ENCODE data around the gene PFKP.

PFKP gene

DNA sequence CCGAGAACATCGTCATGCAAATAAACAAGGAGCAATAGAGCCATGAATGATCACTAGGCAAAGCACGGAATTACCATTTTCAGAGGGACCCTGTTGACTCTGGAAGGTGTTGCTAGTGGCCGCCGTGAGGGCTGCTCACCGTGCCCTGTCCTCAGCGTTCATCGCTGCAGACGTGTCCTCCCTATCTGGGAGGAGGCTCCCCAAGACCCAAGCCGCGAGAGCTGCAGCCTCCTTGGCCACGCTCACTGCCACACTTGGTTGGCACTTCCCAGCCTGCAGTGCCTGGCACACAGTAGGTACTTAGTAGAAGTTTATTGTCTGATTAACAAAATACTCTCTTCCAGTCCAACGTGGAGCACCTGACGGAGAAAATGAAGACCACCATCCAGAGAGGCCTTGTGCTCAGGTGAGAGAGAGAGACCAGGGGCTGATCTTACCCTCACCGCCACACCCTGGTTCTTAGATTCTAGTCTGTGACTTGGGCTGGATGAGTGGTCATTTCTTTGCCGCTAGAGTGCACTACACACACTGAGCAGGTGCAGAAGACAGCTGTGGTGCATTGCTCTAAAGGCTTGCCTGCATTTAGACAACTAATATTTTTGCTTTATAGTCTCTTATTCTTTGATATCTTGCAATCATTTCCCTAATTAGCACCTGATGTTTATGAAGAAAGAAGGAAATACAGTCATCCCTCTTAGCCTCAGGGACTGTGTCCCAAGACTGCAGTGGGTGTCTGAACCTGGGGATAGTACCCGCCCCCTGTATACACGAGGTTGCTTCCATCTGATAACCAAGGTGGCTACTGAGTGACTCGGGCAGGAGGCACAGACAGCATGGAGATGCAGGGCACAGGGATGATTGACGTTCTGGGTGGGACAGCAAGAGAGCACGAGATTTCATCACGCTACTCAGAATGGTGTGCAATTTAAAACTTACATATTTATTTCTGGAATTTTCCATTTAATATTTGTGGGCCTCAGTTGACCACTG is 65.0 kb downstream of the PFKP start:
- TF ChIP-seq, protein P1, sequence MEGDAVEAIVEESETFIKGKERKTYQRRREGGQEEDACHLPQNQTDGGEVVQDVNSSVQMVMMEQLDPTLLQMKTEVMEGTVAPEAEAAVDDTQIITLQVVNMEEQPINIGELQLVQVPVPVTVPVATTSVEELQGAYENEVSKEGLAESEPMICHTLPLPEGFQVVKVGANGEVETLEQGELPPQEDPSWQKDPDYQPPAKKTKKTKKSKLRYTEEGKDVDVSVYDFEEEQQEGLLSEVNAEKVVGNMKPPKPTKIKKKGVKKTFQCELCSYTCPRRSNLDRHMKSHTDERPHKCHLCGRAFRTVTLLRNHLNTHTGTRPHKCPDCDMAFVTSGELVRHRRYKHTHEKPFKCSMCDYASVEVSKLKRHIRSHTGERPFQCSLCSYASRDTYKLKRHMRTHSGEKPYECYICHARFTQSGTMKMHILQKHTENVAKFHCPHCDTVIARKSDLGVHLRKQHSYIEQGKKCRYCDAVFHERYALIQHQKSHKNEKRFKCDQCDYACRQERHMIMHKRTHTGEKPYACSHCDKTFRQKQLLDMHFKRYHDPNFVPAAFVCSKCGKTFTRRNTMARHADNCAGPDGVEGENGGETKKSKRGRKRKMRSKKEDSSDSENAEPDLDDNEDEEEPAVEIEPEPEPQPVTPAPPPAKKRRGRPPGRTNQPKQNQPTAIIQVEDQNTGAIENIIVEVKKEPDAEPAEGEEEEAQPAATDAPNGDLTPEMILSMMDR (IDR thresholded peaks at IDR 0.05; ENCODE audit: low read depth, low read length): no peak
- Histone ChIP-seq H3K9me3 (no peaks in the 10 kb centered on the region), H3K4me1 (no peaks in the 10 kb centered on the region; the same call in 1 of the 2 replicates), H3K4me3 (ENCODE audit: low read depth, low read length) (no peak overlapping the region), H3K27me3 (no peaks in the 10 kb centered on the region), H3K36me3 (peaks cover 10% of the 10 kb centered on the region; the same call in 1 of the 2 replicates)
- no peak for DNase-seq

DNA sequence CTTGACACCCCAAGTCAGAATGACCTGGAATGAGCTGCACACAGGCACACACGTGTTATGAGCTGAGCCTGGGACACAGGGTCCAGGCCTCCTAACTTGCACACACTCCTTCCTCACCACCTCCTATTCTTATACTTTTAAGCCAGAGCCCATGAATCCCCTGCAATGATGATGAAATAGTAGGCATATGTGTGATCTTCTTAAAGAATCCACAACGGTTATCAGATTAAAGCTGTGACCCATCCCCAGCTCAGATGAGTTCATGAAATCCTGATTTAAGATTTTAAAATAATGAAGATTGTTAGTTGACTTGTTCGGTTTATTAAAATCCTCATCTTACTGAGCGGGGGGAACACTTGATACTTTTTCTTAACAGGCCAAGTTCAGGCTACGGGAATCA is 66.6 kb downstream of the PFKP start:
- TF ChIP-seq, protein P1 (IDR thresholded peaks at IDR 0.05; ENCODE audit: low read depth, low read length): no peak
- Histone ChIP-seq H3K27me3 (no peaks in the 10 kb centered on the region), H3K4me1 (no peaks in the 10 kb centered on the region), H3K36me3 (peaks cover 23% of the 10 kb centered on the region), H3K4me3 (ENCODE audit: low read depth, low read length) (no peak overlapping the region), H3K9me3 (no peaks in the 10 kb centered on the region)
- DNase-seq: no peak

DNA sequence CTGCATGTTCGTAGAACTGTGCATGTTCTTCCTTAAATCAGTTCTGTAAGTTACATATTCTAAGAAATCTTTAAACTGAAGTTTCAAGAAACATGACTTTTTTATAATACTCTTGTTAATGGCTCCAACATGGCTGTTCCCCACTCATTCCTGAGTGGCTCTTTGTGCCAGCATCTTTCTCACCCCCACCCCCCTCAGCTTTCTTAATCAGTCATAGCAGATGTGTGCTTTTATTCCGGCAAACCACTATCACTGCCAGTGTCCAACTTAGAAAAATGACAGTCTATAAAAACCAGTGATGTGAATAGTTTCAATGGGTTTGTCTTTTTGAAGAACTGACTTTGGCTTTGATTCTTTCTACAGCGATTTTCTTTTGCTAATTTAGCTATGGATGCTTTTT is 67.7 kb downstream of the PFKP start:
- no peaks in the 10 kb centered on the region for H3K9me3 ChIP-seq
- no peak overlapping the region for H3K4me3 ChIP-seq (ENCODE audit: low read depth, low read length)
- DNase-seq: no peak
- H3K4me1 ChIP-seq: no peaks in the 10 kb centered on the region
- TF ChIP-seq, protein P1 (IDR thresholded peaks at IDR 0.05; ENCODE audit: low read depth, low read length): no peak
- no peaks in the 10 kb centered on the region for H3K27me3 ChIP-seq
- peaks cover 23% of the 10 kb centered on the region for H3K36me3 ChIP-seq

DNA sequence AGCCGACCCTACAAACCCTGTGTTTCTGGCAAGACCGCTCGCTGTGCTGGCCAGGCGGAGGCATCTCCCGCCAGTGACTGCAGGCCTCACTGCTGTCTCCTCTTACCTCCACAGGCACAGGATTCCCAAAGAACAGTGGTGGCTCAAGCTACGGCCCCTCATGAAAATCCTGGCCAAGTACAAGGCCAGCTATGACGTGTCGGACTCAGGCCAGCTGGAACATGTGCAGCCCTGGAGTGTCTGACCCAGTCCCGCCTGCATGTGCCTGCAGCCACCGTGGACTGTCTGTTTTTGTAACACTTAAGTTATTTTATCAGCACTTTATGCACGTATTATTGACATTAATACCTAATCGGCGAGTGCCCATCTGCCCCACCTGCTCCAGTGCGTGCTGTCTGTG is 69.0 kb downstream of the PFKP start:
- H3K4me1 ChIP-seq: no peaks in the 10 kb centered on the region
- peaks cover 23% of the 10 kb centered on the region for H3K36me3 ChIP-seq

DNA sequence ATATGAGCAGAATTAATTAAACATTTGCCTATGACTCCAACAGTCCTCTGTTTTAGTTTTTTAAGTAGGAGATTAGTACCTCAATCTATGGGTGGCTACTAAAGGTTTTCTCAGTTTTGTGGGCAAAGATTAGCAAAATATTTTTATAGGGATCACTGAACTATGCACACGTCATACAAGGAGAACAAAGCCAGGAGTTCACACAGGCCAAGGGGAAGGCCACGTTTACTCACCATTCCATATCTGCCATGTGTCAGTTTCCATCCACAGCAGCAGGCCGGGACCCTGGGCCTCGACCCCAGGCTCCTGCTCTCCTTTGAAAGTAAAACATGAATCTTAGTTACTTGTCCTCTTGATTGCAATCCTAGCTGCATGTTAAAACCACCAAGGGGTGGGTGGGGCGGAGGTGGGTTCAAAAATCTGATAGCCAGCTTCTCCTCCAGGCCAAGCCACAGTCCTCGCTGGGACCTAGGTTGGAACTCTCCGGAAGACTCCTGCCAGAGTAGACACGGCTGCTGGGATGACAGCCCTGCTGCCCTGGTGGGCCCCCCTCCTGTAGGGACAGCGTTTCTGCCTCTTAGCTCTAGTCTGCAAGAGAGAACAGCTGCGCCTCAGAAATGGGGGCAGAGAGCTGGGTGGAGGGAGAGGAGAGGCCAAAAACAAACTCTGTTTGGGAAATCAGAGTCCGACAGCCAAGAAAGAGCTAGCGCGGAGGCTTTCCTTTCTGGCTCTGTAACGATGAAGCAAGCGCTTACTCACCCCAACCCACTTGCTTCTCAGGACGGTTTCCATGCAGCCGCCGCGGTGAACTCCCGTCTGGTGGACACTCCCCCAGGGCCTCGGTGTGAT is 69.6 kb downstream of the PFKP start:
- Histone ChIP-seq H3K4me1 (no peaks in the 10 kb centered on the region), H3K9me3 (no peaks in the 10 kb centered on the region), H3K4me3 (ENCODE audit: low read depth, low read length) (no peak overlapping the region), H3K36me3 (peaks cover 23% of the 10 kb centered on the region), H3K27me3 (no peaks in the 10 kb centered on the region)
- TF ChIP-seq, protein P1 (IDR thresholded peaks at IDR 0.05; ENCODE audit: low read depth, low read length): no peak
- DNase-seq: no peak

More for the DNA sequence above, 69.0 kb downstream of the PFKP start:
- Histone ChIP-seq H3K27me3 (no peaks in the 10 kb centered on the region), H3K9me3 (no peaks in the 10 kb centered on the region), H3K4me3 (ENCODE audit: low read depth, low read length) (no peak overlapping the region)
- TF ChIP-seq, protein P1 (IDR thresholded peaks at IDR 0.05; ENCODE audit: low read depth, low read length): no peak
- no peak for DNase-seq

Measured in BE2C (cell line).